ENCODE results near the gene MPV17L.
"Not testable (repeated sequence)": the region's sequence is repeated elsewhere in the genome, so short reads cannot be mapped to it uniquely, and the experiment has no call there.

Gene MPV17L

DNA sequence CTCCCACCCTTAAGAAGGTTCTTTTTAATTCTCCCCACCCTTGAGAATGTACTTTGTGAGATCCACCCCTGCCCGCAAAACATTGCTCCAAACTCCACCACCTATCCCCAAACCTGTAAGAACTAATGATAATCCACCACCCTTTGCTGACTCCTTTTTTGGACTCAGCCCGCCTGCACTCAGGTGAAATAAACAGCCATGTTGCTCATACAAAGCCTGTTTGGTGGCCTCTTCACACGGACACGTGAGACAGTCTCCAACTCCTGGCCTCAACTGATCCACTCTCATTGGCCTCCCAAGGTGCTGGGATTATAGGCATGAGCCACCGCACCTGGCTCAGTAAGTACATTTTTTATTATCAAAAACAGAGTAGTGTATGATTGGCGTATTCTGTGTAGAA lies 13.9 kb downstream of the MPV17L start:
- DNase-seq (ENCODE audit: low read depth in 2 of 2): not testable (repeated sequence)

DNA sequence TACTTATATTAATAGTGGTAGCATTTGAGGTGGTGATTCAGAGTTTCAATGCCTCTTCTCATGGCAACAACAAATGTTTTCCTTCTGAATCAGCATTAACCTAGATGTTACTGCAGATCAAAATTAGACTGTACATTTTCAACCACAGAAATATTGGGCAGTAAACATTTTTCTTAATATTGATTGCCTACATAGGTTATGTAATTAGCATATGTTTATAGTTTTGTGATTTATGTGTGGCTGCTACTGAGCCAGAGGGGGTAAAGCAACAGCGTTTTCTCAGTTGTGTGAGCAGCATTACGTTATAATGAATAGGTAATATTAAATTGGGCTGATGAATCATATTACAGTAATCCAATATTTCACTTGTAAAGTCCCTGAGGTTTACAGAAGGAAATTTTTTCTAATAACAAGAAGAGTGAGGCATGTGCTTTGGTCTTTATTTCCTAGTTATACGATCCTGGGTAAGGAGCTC lies 20.0 kb downstream of the MPV17L start:
- no peak for DNase-seq (ENCODE audit: low read depth in 2 of 2)

DNA sequence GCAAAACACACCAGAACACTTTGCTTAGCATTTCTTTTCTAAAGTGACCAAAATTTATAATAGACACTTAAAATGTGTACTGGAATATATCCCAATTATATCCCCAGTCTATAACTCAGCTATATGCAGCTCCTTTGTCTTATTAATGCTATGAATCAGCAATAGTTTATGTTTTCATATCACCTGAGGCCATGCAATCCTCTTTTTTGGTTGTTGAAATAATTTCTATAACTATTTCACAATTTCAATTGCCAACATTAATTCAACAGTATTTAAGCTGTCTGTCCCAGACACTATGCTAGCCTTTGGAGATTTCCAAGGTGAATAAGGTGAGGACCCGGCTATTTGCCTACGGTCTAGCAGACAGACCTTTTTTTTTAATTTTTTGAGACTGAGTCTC lies 21.6 kb downstream of the MPV17L start:
- DNase-seq (ENCODE audit: low read depth in 2 of 2): no peak

DNA sequence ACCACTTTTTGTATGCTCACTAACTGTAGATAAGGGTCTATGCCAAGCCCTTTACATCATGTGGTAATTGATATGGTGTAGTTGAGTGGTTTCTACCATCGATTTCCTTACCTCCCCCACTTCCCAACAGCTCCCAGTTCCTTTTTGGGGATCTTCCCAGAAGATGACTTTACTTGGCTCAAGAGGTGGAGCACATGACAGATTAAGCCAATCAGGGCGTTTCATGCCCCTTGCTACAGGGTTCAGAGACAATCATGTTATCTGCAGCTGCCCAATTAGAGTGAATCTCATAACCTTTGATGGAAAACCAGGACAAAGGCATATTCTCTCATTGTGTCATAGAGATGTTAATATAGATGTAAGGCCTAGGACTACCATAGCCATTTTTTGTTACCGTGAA lies 22.7 kb downstream of the MPV17L start:
- DNase-seq (ENCODE audit: low read depth in 2 of 2): no peak

DNA sequence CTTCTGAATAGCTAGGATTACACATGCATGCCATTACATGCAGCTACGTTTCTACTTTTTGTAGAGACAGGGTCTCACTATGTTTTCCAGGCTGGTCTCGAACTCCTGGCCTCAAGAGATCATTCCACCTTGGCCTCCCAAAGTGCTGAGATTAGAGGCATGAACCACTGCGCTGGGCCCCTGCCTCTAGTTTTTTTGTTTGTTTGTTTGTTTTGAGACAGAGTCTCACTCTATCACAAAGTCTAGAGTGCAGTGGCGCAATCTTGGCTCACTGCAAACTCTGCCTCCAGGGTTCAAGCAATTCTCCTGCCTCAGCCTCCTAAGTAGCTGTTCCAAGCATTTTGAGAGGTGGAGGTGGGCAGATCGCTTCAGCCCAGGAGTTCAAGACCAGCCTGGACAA lies 26.1 kb downstream of the MPV17L start:
- DNase-seq (ENCODE audit: low read depth in 2 of 2): not testable (repeated sequence)

DNA sequence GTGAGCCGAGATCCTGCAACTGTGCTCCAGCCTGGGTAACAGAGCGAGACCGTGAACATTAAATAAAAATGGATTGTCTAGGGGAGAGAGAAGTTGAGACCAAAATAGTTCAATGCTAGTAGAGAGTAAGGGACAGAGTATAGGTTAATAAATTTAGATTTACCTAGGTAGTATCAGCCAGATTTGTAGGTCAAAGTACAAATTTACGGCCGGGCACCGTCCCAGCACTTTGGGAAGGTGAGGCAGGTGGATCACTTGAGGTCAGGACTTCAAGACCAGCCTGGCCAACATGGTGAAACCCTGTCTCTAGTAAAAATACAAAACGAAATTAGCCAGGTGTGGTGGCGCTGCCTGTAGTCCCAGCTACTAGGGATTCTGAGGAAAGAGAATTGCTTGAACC lies 26.7 kb downstream of the MPV17L start:
- no peak for DNase-seq (ENCODE audit: low read depth in 2 of 2)

DNA sequence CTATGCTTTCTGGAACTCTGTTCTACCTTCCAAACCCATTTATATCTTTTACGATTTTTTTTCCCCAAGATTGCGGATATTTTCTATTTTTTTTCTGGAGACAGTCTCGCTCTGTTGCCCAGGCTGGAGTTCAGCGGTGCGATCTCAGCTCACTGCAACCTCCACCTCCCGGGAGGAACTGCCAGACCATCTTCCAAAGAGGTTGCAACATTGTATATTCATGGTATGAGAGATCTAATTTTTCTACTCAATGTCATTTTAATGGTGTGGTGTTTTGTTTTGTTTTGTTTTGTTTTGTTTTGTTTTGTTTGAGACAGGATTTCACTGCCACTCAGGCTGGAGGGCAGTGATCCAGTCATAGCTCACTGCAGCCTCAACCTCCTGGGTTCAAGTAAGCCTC lies 30.3 kb downstream of the MPV17L start:
- no peak for DNase-seq (ENCODE audit: low read depth in 2 of 2)

DNA sequence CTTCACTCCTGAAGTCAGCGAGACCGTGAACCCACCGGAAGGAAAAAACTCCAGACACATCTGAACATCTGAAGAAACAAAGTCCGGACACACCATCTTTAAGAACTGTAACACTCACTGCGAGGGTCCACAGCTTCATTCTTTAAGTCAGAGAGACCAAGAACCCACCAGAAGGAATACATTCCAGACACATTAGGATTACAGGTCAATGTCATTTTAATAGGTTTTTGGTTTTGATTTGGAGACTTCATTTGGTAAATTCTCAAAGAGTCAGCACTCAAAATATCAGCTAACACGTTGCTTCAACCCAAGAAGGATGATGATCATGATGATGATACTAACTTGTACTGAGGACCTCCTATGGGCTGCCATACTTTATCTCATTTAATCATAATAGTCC lies 31.2 kb downstream of the MPV17L start:
- DNase-seq (ENCODE audit: low read depth in 2 of 2): no peak

DNA sequence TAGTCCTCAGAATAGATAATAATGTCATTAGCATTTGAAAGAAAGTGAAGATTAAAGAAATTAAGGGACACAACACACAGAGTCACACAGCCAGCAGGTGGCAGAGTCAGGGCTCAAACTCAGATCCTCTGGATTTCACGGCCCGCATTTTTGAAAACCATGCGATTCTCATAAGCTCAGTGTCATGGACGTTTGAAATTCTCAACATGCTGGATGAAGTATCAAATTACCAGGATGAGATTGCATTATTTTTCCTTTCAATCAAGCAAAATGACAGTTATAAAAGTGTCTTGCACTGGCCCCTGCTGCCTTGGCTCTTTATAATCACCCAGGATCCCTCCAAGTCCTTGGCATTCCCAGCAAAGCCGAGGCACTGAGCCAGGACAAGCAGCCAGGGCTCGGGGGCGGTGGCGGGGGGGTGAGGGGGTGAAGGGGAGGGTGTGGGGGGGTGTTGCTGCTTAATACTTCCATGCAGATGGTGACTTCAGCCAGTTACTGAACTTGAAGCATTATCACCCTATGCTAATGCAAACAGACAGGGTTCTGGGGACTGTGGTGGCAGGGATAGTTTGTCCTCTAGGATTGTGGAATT lies 32.2 kb downstream of the MPV17L start:
- peak; percentile 22 to 36 for DNase-seq (ENCODE audit: low read depth in 2 of 2)

DNA sequence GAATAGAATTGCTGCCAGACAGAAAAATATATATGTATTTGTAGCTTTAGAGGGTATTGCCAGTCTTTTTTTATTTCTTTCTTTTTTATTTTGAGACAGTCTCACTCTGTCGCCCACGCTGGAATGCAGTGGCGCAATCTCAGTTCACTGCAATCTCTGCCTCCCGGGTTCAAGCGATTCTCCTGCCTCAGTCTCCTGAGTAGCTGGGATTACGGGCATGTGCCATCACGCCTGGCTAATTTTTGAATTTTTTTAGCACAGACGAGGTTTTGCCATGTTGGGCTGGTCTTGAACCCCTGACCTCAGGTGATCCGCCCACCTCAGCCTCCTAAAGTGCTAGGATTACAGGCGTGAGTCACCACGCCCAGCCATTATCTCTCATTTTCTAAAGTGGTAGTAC lies 35.3 kb downstream of the MPV17L start:
- DNase-seq (ENCODE audit: low read depth in 2 of 2): not testable (repeated sequence)

DNA sequence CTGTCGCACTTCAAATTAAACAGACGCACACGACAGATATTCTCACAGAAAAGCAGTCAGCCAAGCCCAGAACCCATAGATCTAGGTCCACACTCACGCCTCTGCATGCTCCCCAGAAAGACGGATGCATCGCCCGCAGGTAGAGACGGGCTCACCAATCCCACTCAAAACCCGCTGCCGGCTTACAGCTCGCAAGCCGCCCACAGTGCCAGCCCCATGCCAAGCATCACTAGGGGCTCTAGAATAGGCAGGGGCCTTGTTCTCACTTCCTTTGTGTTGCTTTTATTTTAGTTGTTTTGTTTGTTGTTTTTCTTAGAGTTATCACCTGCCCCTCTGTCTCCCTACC lies 38.5 kb downstream of the MPV17L start:
- no peak for DNase-seq (ENCODE audit: low read depth in 2 of 2)

DNA sequence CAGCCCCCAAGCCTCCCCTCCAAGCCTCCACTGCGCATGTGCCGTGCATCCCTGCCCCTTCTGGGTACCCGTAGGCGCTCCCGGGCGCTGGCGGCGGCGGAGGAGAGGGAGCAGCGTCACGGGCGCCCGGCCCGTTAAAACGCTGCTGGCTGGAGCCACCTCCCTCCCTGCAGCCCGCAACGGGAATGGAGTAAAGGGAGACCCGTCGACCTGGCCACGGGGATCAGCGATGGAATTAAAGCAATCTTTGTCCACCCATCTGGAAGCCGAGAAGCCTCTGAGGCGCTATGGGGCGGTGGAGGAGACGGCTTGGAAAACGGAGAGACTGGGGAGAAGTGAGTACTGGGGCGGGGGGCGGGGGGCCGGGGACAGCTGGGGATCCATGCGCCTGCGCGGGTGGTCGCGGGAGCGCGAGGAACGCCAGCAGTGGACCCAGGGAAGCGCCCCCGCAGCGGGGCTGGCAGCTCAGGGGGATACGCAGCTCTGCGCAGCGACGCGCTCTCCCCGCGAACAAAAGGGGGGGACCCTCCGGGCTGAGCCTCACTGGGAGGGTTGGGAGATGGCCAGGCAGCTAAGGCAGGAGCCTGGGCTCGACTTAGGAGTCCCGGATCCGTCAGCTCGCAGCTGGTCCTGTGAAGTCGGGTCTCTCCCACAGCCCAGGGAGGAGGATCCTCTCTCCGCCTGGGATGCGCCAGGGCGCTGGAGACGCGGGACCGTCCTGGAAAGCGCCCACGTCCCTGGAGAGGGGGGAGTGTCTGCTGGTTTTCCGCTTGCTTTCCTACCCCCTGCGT lies 39.1 kb downstream of the MPV17L start, which contains the start of gene BMERB1:
Gene BMERB1 (plus strand): TSS at position 164 of the 791 bp plus-strand sequence. CDS start 66 bp downstream, at position 230.
- DNase-seq (ENCODE audit: low read depth in 2 of 2): peak; percentile 58 to 72

DNA sequence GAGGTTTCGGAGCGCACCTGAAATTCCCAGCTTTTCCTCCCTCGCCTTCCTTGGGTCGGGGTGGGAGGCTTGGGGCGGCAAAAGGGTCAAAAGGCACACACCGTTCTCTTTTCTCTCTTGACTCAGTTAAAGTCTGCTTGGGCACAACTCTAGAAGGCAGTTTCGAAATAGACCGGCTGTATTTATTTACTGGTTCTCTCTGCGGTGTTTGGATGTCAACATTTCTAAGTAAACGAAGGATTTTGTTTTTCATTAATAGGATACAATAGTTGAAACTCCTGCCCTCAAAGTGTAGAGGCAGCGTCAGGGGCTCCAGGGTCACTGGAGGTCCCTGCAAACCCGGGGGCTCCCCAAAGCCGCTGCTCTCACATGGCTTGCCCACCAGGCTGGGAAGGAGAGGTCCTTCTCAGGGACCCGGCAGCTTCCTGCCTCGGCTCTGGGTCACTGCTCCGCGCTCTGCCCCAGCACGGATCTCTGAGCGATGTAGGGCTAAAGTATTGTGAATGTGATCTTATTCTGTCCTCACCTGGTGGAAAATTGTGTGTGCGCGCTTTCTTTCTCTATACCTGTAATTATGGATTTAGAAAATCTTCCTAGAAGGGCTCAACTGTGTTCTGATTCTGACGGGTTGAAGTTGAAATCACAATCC lies 39.8 kb downstream of the MPV17L start:
- peak in 1 of 2 donors; percentile 0 for DNase-seq (ENCODE audit: low read depth in 2 of 2)

DNA sequence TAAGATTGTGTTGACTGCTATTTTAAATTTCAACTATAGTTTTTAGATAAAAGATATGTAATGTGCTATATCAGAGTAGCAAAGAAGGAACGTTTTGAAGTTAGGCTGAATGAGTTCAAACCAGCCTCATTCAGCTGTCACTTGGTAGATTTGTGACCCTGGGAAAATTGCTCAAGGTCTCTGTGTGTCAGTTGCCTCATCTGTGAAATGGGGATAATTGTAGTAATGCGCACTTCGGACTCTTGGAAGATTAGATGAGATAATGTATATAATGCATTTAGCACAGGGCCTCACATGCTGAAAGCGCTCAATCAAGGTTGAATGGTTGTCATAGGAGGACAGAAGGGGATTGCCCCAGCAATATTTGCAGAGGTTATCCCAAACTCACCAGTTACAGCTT lies 43.5 kb downstream of the MPV17L start:
- no peak for DNase-seq (ENCODE audit: low read depth in 2 of 2)

DNA sequence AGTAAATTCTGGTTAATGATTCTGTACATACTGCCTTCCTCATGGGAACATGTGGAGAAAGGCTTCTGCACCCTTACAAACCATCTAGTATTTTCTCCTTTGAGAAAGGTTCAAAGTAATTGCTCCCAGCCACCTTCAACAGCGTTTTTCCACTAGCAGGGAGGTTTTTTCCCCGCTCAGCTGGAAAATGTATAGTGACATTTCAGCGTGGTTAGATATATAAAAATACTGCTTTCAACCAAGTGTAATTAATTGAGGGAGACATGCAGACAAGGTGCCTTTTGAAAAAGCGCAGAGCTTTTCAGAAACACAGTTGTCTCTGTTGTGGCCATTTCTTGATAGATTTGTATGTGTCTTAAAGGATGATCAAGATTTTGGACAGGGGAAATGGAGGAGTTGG lies 44.0 kb downstream of the MPV17L start:
- DNase-seq (ENCODE audit: low read depth in 2 of 2): no peak

DNA sequence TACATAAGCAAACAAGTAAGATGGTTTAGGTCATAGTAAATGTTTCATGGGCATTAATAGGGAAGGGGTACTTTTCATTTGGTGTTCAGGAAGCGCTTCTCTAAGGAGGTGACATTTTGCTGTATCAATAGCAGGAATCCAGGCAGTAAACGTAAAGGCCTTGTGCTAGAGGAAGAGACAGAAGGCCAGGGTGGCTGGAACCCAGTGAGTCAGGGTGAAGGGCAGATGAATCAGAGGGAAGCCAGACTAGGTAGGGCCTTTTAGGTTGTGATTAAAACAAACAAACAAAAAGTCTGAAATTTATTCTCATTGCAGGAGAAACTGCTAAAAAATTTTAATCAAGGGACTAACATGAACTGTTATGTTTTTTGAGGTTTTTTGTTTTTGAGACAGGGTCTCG lies 45.3 kb downstream of the MPV17L start:
- DNase-seq (ENCODE audit: low read depth in 2 of 2): no peak

DNA sequence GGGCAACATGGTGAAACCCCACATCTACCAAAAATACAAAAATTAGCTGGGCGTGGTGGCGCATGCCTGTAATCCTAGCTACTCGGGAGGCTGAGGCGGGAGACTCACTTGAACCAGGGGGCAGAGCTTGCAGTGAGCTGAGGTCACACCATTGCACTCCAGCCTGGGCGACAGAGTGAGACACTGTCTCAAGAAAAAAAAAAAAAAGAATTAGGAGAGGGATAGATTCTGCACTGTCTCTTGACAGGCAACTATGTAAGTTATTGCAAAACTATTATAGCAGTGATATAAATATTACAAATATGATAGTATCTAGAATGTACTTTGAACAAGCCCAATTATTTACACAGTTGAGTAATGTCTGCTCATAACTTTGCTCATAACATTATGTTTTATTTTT lies 46.6 kb downstream of the MPV17L start:
- DNase-seq (ENCODE audit: low read depth in 2 of 2): not testable (repeated sequence)

DNA sequence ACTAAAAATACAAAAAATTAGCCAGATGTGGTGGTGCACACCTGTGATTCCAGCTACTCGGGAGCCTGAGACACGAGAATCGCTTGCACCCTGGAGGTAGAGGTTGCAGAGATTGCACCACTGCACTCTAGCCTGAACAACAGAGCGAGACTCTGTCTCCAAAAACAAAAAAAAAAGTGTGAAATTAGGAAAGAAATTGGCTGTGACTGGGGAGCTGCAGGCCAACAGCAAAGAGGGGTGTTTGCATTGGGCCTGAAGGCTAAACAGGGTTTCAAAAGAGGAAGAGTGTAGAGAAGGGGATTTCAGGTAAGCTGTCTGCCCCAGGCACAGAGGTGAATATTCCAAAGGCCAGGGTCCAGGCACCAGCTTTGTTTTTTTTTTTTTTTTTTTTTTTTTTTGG lies 48.2 kb downstream of the MPV17L start:
- DNase-seq (ENCODE audit: low read depth in 2 of 2): no peak

DNA sequence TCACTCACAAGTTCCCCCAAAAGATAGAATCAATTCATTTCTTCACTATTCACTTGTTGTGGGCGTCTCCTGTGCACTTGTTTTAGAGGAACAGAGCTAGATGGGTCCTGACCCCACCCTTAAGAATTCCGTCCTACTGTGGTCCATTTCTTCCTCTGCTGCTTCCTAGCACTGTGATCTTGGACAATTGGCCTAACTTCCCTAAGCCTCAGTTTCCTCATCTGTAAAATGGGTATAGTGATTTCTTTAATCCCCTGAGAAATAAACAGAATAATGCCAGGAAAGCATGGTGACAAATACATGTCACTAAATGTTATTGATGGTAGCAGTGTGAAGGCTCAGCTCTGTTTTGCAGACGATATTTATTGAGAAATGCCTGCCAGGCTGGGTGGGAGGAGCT lies 48.7 kb downstream of the MPV17L start:
- no peak for DNase-seq (ENCODE audit: low read depth in 2 of 2)

DNA sequence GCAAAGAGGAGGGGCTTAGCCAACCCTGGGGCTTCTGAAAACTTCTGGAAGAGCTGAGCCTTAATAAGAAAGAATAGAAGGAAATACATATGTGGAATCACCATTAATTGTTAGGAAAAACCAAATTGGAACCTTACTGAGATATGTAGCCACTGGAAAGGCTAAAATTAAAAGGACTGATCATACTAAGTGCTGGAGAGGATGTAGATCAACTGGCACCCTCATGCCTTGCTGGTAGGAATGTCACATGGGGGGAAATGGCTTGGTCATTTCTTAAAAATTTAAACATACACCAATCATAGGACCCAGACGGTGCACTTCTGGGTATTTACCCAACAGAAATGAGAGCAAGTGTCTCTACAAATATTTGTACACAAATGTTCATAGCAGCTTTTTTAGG lies 49.9 kb downstream of the MPV17L start:
- no peak for DNase-seq (ENCODE audit: low read depth in 2 of 2)

DNA sequence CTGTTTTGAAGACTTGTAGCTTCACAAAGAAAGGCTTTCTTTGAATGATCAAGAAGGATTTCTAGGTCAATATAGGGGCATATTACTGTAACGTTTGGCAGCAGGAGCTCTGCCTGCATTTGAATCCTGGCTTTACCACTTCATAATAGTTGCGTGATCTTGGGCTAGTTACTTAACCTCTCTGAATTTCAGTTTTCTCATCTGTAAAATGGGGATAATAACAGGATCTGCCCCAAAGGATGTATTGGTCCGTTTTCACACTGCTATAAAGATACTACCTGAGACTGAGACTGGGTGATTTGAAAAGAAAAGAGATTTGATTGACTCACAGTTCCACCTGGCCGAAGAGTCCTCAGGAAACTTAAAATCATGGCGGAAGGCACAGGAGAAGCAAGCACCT lies 51.3 kb downstream of the MPV17L start:
- no peak for DNase-seq (ENCODE audit: low read depth in 2 of 2)

DNA sequence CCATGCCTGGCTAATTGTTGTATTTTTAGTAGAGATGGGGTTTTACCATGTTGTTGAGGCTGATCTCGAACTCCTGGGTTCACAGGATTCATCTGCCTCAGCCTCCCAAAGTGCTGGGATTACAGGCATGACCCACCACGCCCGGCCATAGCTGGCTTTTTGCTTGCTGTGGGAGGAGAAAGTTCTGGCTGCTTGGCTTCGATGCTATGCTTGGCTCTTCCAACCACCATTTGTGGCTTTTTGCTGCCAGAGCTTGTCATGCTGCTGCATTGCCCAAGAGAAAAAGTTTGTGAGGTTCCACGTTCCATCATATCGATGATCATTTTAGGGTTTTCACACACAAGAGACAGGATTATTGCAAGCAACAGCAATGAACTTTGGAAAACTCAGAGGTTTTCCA lies 55.1 kb downstream of the MPV17L start:
- DNase-seq (ENCODE audit: low read depth in 2 of 2): no peak

Data from stimulated activated CD8-positive, alpha-beta memory T cell treated with anti-CD3 and anti-CD28 coated beads, Interleukin-2, amount 100 ng/mL, for 48 hours (primary cell).